Stimulated activated CD8-positive, alpha-beta memory T cell treated with anti-CD3 and anti-CD28 coated beads, Interleukin-15, amount 100 ng/mL, for 1 hour (primary cell): Measurements from ENCODE around the gene LIN37.
"Not testable (repeated sequence)": the region's sequence is repeated elsewhere in the genome, so short reads cannot be mapped to it uniquely, and the experiment has no call there.

Source experiments
- DNase-seq: peaks from one replicate; pipeline ENCODE4 v3.0.0-alpha.2; 2020; ENCODE audit warnings: low read depth

Gene LIN37

DNA sequence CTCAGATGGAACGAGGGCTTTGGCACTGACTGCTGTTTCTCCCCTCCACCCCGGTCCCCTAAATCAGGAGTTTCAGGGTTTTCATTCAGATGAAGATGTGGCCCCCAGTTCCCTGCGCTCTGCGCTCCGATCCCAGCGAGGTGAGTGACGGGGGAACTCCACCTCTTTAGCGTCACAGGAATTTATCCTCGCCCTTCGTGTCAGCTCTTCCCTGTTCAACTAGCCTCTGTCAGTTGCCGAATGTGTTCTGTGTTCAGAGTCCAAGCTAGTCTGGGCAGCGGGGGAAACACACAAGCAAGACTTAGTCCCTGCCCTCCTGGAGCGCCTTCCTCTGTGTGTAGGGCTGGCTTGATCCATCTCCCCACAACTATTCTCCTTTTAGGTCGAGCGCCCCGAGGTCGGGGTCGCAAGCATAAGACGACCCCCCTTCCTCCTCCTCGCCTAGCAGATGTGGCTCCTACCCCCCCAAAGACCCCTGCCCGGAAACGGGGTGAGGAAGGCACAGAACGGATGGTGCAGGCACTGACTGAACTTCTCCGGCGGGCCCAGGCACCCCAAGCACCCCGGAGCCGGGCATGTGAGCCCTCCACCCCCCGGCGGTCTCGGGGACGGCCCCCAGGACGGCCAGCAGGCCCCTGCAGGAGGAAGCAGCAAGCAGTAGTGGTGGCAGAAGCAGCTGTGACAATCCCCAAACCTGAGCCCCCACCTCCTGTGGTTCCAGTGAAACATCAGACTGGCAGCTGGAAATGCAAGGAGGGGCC lies 28.8 kb upstream of the LIN37 start:
- no peak for DNase-seq

DNA sequence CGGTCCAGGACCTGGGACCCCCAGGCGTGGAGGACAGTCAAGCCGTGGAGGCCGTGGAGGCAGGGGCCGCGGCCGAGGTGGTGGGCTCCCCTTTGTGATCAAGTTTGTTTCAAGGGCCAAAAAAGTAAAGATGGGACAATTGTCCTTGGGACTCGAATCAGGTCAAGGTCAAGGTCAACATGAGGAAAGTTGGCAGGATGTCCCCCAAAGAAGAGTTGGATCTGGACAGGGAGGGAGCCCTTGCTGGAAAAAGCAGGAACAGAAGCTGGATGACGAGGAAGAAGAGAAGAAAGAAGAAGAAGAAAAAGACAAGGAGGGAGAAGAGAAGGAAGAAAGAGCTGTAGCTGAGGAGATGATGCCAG lies 28.2 kb upstream of the LIN37 start:
- no peak for DNase-seq

DNA sequence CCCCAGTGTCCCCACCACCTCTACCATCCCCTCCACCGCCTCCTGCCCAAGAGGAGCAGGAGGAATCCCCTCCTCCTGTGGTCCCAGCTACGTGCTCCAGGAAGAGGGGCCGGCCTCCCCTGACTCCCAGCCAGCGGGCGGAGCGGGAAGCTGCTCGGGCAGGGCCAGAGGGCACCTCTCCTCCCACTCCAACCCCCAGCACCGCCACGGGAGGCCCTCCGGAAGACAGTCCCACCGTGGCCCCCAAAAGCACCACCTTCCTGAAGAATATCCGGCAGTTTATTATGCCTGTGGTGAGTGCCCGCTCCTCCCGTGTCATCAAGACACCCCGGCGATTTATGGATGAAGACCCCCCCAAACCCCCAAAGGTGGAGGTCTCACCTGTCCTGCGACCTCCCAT lies 27.7 kb upstream of the LIN37 start:
- DNase-seq: no peak

DNA sequence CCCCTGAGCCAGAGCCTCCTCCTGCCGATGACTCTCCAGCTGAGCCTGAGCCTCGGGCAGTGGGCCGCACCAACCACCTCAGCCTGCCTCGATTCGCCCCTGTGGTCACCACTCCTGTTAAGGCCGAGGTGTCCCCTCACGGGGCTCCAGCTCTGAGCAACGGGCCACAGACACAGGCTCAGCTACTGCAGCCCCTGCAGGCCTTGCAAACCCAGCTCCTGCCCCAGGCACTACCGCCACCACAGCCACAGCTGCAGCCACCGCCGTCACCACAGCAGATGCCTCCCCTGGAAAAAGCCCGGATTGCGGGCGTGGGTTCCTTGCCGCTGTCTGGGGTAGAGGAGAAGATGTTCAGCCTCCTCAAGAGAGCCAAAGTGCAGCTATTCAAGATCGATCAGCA lies 27.0 kb upstream of the LIN37 start:
- no peak for DNase-seq

- no peak for DNase-seq
Measured at GRCh38 chr19:35722461-35722860, 25.9 kb upstream of the LIN37 start.

DNA sequence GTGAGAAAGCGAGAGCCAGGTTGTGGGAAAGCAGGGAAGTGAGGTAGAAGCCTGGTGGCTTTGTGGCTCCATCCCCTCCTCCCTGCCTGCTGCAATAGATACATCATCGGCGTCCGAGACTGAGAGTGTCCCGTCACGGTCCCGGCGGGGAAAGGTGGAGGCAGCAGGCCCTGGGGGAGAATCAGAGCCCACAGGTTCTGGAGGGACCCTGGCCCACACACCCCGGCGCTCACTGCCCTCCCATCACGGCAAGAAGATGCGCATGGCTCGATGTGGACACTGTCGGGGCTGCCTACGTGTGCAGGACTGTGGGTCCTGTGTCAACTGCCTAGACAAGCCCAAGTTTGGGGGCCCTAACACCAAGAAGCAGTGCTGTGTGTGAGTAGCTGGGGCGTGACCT lies 25.5 kb upstream of the LIN37 start:
- DNase-seq: no peak

DNA sequence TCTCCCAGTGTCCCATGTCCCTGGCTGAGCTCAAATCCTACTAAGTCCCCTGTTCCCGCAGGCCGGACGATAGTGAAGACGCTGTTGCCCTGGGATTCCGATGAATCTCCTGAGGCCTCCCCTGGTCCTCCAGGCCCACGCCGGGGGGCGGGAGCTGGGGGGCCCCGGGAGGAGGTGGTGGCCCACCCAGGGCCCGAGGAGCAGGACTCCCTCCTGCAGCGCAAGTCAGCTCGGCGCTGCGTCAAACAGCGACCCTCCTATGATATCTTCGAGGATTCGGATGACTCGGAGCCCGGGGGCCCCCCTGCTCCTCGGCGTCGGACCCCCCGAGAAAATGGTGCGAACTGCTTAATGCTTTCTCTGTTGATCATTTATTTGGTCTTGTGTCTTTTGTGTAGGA lies 24.7 kb upstream of the LIN37 start:
- DNase-seq: no peak

GRCh38 chr19:35724132-35724531 lies 24.2 kb upstream of the LIN37 start:
- not testable (repeated sequence) for DNase-seq

GRCh38 chr19:35724560-35724959 lies 23.8 kb upstream of the LIN37 start:
- DNase-seq: no peak

DNA sequence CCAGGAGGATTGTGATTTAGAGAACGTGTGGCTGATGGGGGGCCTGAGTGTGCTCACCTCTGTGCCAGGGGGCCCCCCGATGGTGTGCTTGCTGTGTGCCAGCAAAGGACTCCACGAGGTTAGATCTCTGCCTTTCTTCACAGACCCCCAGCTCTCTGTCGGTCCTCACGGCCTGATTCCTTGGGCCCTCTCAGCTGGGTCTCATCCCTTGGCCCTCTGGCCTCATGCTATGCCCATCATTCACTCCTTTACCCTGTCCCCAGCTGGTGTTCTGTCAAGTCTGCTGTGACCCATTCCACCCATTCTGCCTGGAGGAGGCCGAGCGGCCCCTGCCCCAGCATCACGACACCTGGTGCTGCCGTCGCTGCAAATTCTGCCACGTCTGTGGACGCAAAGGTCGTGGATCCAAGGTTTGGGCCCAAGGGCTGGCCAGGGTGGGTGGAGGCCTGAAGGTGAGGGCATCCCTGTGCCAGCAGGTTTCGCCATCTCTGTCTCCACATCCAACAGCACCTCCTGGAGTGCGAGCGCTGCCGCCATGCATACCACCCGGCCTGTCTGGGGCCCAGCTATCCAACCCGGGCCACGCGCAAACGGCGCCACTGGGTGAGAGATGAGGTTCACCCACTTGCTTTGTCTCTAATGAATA lies 23.0 kb upstream of the LIN37 start:
- no peak for DNase-seq

GRCh38 chr19:35727053-35727955 lies 21.1 kb upstream of the LIN37 start:
- no peak for DNase-seq

- no peak for DNase-seq
Measured at GRCh38 chr19:35727956-35728706, 20.2 kb upstream of the LIN37 start.

- DNase-seq: no peak
Measured at GRCh38 chr19:35729021-35729420, 19.4 kb upstream of the LIN37 start.

GRCh38 chr19:35729763-35730162 lies 18.6 kb upstream of the LIN37 start:
- no peak for DNase-seq

GRCh38 chr19:35730326-35730725 lies 18.1 kb upstream of the LIN37 start:
- no peak for DNase-seq

DNA sequence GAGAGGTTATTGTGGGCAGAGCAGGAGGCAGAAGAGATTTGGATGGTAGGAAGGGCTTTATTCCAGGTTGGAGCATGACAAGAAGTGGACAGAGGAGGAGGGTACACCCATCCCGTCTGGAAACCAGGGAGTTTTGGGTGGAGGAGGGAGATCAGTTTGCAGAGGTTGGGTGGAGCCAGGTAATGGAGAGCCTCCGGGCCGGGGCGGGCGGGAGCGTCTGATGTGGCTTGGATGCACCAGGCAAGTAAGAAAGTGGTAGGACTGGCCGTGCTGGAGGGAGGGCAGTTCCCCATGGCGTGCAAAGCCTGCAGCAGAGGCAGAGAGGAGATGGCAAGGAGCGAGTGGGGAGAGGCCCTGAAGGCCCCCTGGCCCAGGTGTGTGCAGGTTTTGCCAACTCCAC lies 17.0 kb upstream of the LIN37 start:
- no peak for DNase-seq

DNA sequence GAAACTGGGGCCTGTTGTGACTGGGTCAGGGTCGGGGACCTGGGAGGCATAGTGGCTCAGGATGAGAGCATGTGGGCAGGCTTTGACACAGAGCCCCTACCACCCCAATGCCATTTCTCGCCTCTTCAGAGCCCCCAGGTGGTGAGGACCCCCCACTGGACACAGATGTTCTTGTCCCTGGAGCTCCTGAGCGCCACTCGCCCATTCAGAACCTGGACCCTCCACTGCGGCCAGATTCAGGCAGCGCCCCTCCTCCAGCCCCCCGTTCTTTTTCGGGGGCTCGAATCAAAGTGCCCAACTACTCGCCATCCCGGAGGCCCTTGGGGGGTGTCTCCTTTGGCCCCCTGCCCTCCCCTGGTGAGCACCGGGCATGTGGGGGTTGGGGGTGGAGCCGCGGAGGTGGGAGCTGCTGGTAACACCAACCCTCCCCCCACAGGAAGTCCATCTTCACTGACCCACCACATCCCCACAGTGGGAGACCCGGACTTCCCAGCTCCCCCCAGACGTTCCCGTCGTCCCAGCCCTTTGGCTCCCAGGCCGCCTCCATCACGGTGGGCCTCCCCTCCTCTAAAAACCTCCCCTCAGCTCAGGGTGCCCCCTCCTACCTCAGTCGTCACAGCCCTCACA lies 16.5 kb upstream of the LIN37 start:
- no peak for DNase-seq

DNA sequence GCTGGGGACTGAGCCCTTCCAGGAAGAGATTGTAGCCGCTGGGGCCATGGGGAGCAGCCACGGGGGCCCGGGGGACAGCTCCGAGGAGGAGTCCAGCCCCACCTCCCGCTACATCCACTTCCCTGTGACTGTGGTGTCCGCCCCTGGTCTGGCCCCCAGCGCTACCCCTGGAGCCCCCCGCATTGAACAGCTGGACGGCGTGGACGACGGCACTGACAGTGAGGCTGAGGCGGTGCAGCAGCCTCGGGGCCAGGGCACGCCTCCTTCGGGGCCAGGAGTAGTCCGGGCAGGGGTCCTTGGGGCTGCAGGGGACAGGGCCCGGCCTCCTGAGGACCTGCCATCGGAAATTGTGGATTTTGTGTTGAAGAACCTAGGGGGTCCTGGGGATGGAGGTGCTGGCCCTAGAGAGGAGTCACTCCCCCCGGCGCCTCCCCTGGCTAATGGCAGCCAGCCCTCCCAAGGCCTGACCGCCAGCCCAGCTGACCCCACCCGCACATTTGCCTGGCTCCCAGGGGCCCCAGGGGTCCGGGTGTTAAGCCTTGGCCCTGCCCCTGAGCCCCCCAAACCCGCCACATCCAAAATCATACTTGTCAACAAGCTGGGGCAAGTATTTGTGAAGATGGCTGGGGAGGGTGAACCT lies 15.7 kb upstream of the LIN37 start:
- no peak for DNase-seq

DNA sequence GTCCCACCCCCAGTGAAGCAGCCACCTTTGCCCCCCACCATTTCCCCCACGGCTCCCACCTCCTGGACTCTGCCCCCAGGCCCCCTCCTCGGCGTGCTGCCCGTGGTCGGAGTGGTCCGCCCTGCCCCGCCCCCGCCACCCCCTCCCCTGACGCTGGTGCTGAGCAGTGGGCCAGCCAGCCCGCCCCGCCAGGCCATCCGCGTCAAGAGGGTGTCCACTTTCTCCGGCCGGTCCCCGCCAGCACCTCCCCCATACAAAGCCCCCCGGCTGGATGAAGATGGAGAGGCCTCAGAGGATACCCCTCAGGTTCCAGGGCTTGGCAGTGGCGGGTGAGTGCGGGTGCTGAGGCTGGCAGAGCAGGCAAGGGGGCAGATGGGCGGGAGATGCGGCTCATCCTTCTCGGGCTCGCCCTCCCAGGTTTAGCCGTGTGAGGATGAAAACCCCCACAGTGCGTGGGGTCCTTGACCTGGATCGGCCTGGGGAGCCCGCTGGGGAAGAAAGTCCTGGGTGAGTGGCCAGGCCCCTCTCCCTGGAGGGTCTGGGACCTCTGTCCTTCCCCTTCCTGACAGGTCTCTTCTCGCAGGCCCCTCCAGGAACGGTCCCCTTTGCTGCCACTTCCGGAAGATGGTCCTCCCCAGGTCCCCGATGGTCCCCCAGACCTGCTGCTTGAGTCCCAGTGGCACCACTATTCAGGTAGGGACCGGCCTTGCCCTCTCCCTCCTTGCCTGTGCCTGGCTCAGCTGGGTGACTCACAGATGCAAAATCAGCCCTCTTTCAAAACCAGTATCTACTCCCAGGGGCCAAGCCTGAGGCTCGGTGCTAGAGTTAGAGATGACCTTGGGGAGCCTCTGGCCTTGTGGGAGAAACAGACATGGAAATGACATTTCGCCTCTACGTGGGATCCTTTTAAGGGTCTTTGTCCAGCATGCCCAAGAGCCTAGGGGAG lies 14.9 kb upstream of the LIN37 start:
- DNase-seq: no peak

GRCh38 chr19:35734273-35734672 lies 14.1 kb upstream of the LIN37 start:
- DNase-seq: no peak
